GM19351 (cell line): Measurements from ENCODE around the gene CREB3.
A peak's percentile ranks its signal among the peaks of the same experiment; 100 is the strongest.

Source experiments
- ATAC-seq: cut with Tn5 transposase; IDR thresholded peaks from one replicate; pipeline ENCODE4 v1.9.1; 2021; ENCODE audit warnings: mild to moderate bottlenecking, moderate library complexity; ENCODE audit not compliant: unreplicated experiment

The CREB3 gene

GRCh38 chr9:35732185-35732799 lies at the start of gene CREB3, which contains the start of gene TLN1:
Gene CREB3 (plus strand): TSS chr9:35732666. CDS start chr9:35732773, 107 bp downstream.
Gene TLN1 (minus strand): TSS chr9:35732195. CDS start chr9:35725694, 6,501 bp downstream.
- peak; percentile 76 for ATAC-seq

GRCh38 chr9:35683323-35683722 lies 49.1 kb upstream of the CREB3 start:
- no peak for ATAC-seq

- ATAC-seq: no peak
Observed at GRCh38 chr9:35684921-35685320, 47.5 kb upstream of the CREB3 start.

- ATAC-seq: no peak
Observed at GRCh38 chr9:35685506-35685905, 47.0 kb upstream of the CREB3 start.

- ATAC-seq: no peak
Observed at GRCh38 chr9:35686222-35687203, 46.0 kb upstream of the CREB3 start.

GRCh38 chr9:35687306-35687705 lies 45.2 kb upstream of the CREB3 start:
- no peak for ATAC-seq

GRCh38 chr9:35687972-35688557 lies 44.4 kb upstream of the CREB3 start:
- no peak for ATAC-seq

GRCh38 chr9:35688558-35689541 lies 43.6 kb upstream of the CREB3 start:
- no peak for ATAC-seq

- ATAC-seq: no peak
Observed at GRCh38 chr9:35689542-35690293, 42.7 kb upstream of the CREB3 start, which contains the start of gene TPM2. Gene TPM2 (minus strand): TSS chr9:35689925. CDS start chr9:35689817, 108 bp downstream.

- ATAC-seq: no peak
Observed at GRCh38 chr9:35690294-35690613, 42.2 kb upstream of the CREB3 start.

- no peak for ATAC-seq
Observed at GRCh38 chr9:35690614-35691333, 41.7 kb upstream of the CREB3 start.

GRCh38 chr9:35691334-35691650 lies 41.2 kb upstream of the CREB3 start:
- ATAC-seq: no peak

- ATAC-seq: no peak
Observed at GRCh38 chr9:35691757-35692301, 40.6 kb upstream of the CREB3 start.

- ATAC-seq: no peak
Observed at GRCh38 chr9:35695943-35696401, 36.5 kb upstream of the CREB3 start.

GRCh38 chr9:35696520-35697215 lies 35.8 kb upstream of the CREB3 start:
- ATAC-seq: peak; percentile 75

- ATAC-seq: no peak
Observed at GRCh38 chr9:35697486-35697885, 35.0 kb upstream of the CREB3 start.

- no peak for ATAC-seq
Observed at GRCh38 chr9:35698231-35698630, 34.2 kb upstream of the CREB3 start.

- ATAC-seq: no peak
Observed at GRCh38 chr9:35700031-35700430, 32.4 kb upstream of the CREB3 start.
